HCT116 (cell line): ENCODE data around the gene GRIN3A. TPM values are rescaled to one million over a fixed set of nuclear protein-coding genes. Genes with fewer than 3 reads are reported as not detected.

Experiments used
- ATAC-seq: fragments of 200-7000 bp; cut with Tn5 transposase; 2 replicates; pipeline ENCODE4 v1.9.1; 2020; ENCODE audit warnings: mild to moderate bottlenecking, moderate library complexity
- BruUV-seq: library from RNA; stranded (reverse); fragments of 400-500 nt; replicated peaks from 2 replicates; lab custom pipeline; 2021; lab: Mats Ljungman, UMichigan
- CTCF ChIA-PET: fragments of 300-600 bp; sonication (Branson Sonifier 250); formaldehyde crosslinking; loops from one replicate; lab custom pipeline; 2021; ENCODE audit warnings: antibody characterized with exemption; lab: Charles Lee
- POLR2A ChIA-PET: fragments of 300-600, 350-600 bp; sonication (Branson Sonifier 250); formaldehyde crosslinking; loops from one replicate; lab custom pipeline; 2021; ENCODE audit warnings: antibody characterized with exemption; lab: Charles Lee
- RAD21 ChIA-PET, 2 experiments: fragments of 300-600 bp; sonication (Branson Sonifier 250); formaldehyde crosslinking; loops; one replicate each; lab custom pipeline; 2023; ENCODE audit warnings: low total read pairs in 2 of 2; ENCODE audit not compliant: uncharacterized antibody in 2 of 2, unreplicated experiment in 2 of 2, low non-redundant PET in 1 of 2; lab: Charles Lee
- DNase-seq: peaks from one replicate; pipeline ENCODE4 v3.0.0-alpha.2; 2010; ENCODE audit warnings: low read depth, low spot score
- H2AFZ ChIP-seq: fragments of 200-600 bp; shearing (Covaris generic), sonication (generic); 2 replicates; pipeline ENCODE4 v1.6.1; 2017; ENCODE audit warnings: low read depth, mixed run types, mixed read lengths, antibody characterized with exemption, low read length; ENCODE audit not compliant: poor library complexity, severe bottlenecking
- H3K27ac ChIP-seq: 2 replicates; pipeline ENCODE4 v1.5.1; 2012; ENCODE audit warnings: low read depth, low read length
- H3K27me3 ChIP-seq: fragments of 200-600 bp; sonication (generic); 2 replicates; pipeline ENCODE4 v1.6.1; 2016; ENCODE audit warnings: mixed run types, low read length, mixed read lengths; ENCODE audit not compliant: insufficient read depth
- H3K36me3 ChIP-seq, 2 experiments: fragments of 200-500 bp in 1 of 2; fragments of 200-600 bp in 1 of 2; sonication (Bioruptor generic) in 1 of 2; sonication (generic) in 1 of 2; 2 replicates each; pipeline versions ENCODE4 v1.5.1 to v1.6.1; 2014 to 2016; ENCODE audit warnings: low read length in 2 of 2, inconsistent platforms in 1 of 2, mixed read lengths in 1 of 2, mixed run types in 1 of 2; ENCODE audit not compliant: insufficient read depth in 2 of 2, control insufficient read depth in 1 of 2
- H3K4me1 ChIP-seq, 2 experiments: fragments of 200-600 bp in 1 of 2; sonication (generic) in 1 of 2; 2 replicates each; pipeline versions ENCODE4 v1.5.1 to v1.6.1; 2012 to 2017; ENCODE audit warnings: low read length in 2 of 2, inconsistent platforms in 1 of 2, mild to moderate bottlenecking in 1 of 2, mixed read lengths in 1 of 2, mixed run types in 1 of 2, moderate library complexity in 1 of 2; ENCODE audit not compliant: insufficient read depth in 2 of 2, control insufficient read depth in 1 of 2
- H3K4me2 ChIP-seq: fragments of 200-600 bp; sonication (generic); 2 replicates; pipeline ENCODE4 v1.6.1; 2017; ENCODE audit warnings: mixed run types, low read length, mixed read lengths
- H3K4me3 ChIP-seq, 2 experiments: fragments of 200-600 bp in 1 of 2; sonication (generic) in 1 of 2; replicated peaks in 1 of 2; 2 replicates each; pipeline ENCODE4 v1.5.1; 2011 to 2016; ENCODE audit warnings: low read length in 2 of 2, control low read depth in 1 of 2, low read depth in 1 of 2, mild to moderate bottlenecking in 1 of 2, mixed read lengths in 1 of 2, mixed run types in 1 of 2
- H3K79me2 ChIP-seq: fragments of 200-600 bp; sonication (generic); 2 replicates; pipeline ENCODE4 v1.6.1; 2017; ENCODE audit warnings: mild to moderate bottlenecking, mixed run types, low read length, moderate library complexity, mixed read lengths; ENCODE audit not compliant: insufficient read depth
- H3K9ac ChIP-seq: fragments of 200-600 bp; sonication (generic); 2 replicates; pipeline ENCODE4 v1.6.1; 2016; ENCODE audit warnings: low read length, mixed read lengths
- H3K9me2 ChIP-seq: fragments of 200-600 bp; sonication (generic), shearing (Covaris generic); 2 replicates; pipeline ENCODE4 v1.6.1; 2017; ENCODE audit warnings: mixed run types, mild to moderate bottlenecking, moderate library complexity; ENCODE audit not compliant: insufficient read depth
- H3K9me3 ChIP-seq, 2 experiments: fragments of 200-500 bp in 1 of 2; fragments of 200-600 bp in 1 of 2; sonication (Bioruptor generic) in 1 of 2; sonication (generic) in 1 of 2; 2 replicates each; pipeline ENCODE4 v1.6.1; 2014 to 2017; ENCODE audit warnings: low read length in 2 of 2, mixed read lengths in 2 of 2, inconsistent platforms in 1 of 2, low read depth in 1 of 2, mild to moderate bottlenecking in 1 of 2, mixed run types in 1 of 2, moderate library complexity in 1 of 2; ENCODE audit not compliant: control insufficient read depth in 1 of 2, insufficient read depth in 1 of 2
- H4K20me1 ChIP-seq: fragments of 200-600 bp; sonication (generic), shearing (Covaris generic); 2 replicates; pipeline ENCODE4 v1.6.1; 2017; ENCODE audit warnings: mixed run types, mild to moderate bottlenecking, moderate library complexity; ENCODE audit not compliant: insufficient read depth
- CEBPB ChIP-seq: IDR thresholded peaks from 2 replicates; pipeline ENCODE4 v1.6.1; 2012; ENCODE audit warnings: low read depth
- EZH2phosphoT487 ChIP-seq: fragments of 200-600 bp; IDR thresholded peaks from 2 replicates; pipeline ENCODE4 v1.6.1; 2018; ENCODE audit warnings: antibody characterized with exemption, borderline replicate concordance
- RAD21 ChIP-seq: IDR thresholded peaks from 2 replicates; pipeline ENCODE4 v1.6.1; 2012; ENCODE audit warnings: low read depth, mild to moderate bottlenecking
- SIN3A ChIP-seq: IDR thresholded peaks from 2 replicates; pipeline ENCODE4 v1.6.1; 2012; ENCODE audit warnings: low read depth
- SP1 ChIP-seq: IDR thresholded peaks from 2 replicates; pipeline ENCODE4 v1.6.1; 2012; ENCODE audit warnings: low read depth
- YY1 ChIP-seq: IDR thresholded peaks from 2 replicates; pipeline ENCODE4 v1.6.1; 2011; ENCODE audit warnings: low read length, low read depth, moderate library complexity, mild to moderate bottlenecking; ENCODE audit not compliant: insufficient replicate concordance; ENCODE audit errors: extremely low read depth
- intact Hi-C: fragments of 100-400 bp; cut with micrococcal nuclease; formaldehyde crosslinking; loops from 2 replicates; pipeline ENCODE4 v1.10.0; 2022
- total RNA-seq: library from RNA; stranded (reverse); gene quantifications from one replicate; pipeline ENCODE4 v1.2.1, GENCODE V29; 2021; ENCODE audit not compliant: unreplicated experiment
- TF ChIP-seq, protein P1 (sequence below): IDR thresholded peaks from 2 replicates; pipeline ENCODE4 v1.6.1; 2011; ENCODE audit warnings: mild to moderate bottlenecking, low read length, moderate library complexity; ENCODE audit not compliant: insufficient replicate concordance; ENCODE audit errors: extremely low read depth
- TF ChIP-seq, protein P2 (sequence below): IDR thresholded peaks from 2 replicates; pipeline ENCODE4 v1.6.1; 2012
- TF ChIP-seq, protein P3 (sequence below): IDR thresholded peaks from 2 replicates; pipeline ENCODE4 v1.6.1; 2012; ENCODE audit warnings: low read depth

Gene GRIN3A
- total RNA-seq, 1 experiment from 2014 or later = not detected

DNA sequence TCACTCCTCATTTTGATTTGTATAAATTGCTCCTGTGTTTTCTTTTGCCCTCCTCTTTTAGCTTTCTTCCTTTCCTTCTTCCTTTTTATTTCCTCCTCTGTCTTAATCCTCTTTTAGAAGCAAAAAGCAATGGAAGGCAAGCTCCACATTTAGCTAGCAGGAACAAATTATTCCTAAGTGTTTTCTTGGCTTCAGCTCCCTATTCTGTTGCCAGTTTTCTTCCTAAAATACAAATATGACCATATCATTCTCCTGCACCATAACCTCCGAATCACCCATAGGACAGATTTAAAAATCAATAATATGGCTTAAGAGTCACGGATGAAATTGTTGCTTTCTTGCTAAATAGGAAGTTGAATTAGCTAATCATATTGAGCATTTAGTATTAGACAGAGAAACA lies 49.4 kb downstream of the GRIN3A start:
- H3K4me1 ChIP-seq = no peaks in the 10 kb centered on the region
- BruUV-seq = no TSS peak
- H3K27ac ChIP-seq = no peak overlapping the region
- H3K4me3 ChIP-seq = no peak overlapping the region
- H3K4me2 ChIP-seq = no peak overlapping the region
- H4K20me1 ChIP-seq = no peaks in the 10 kb centered on the region
- no peak overlapping the region for H3K9ac ChIP-seq
- DNase-seq = no peak
- H2AFZ ChIP-seq = no peak overlapping the region
- ChIA-PET CTCF (no interaction called here), POLR2A (no interaction called here), RAD21 (no interaction called here)
- H3K9me2 ChIP-seq = no peaks in the 10 kb centered on the region
- no peaks in the 10 kb centered on the region for H3K79me2 ChIP-seq
- no peaks in the 10 kb centered on the region for H3K9me3 ChIP-seq
- no peaks in the 10 kb centered on the region for H3K36me3 ChIP-seq
- TF ChIP-seq CEBPB (no peak), SIN3A (no peak), EZH2phosphoT487 (no peak), YY1 (no peak), SP1 (no peak), RAD21 (no peak)
- TF ChIP-seq, protein P1, sequence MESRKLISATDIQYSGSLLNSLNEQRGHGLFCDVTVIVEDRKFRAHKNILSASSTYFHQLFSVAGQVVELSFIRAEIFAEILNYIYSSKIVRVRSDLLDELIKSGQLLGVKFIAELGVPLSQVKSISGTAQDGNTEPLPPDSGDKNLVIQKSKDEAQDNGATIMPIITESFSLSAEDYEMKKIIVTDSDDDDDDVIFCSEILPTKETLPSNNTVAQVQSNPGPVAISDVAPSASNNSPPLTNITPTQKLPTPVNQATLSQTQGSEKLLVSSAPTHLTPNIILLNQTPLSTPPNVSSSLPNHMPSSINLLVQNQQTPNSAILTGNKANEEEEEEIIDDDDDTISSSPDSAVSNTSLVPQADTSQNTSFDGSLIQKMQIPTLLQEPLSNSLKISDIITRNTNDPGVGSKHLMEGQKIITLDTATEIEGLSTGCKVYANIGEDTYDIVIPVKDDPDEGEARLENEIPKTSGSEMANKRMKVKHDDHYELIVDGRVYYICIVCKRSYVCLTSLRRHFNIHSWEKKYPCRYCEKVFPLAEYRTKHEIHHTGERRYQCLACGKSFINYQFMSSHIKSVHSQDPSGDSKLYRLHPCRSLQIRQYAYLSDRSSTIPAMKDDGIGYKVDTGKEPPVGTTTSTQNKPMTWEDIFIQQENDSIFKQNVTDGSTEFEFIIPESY = no peak
- TF ChIP-seq, protein P2, sequence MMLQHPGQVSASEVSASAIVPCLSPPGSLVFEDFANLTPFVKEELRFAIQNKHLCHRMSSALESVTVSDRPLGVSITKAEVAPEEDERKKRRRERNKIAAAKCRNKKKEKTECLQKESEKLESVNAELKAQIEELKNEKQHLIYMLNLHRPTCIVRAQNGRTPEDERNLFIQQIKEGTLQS = no peak
- TF ChIP-seq, protein P3, sequence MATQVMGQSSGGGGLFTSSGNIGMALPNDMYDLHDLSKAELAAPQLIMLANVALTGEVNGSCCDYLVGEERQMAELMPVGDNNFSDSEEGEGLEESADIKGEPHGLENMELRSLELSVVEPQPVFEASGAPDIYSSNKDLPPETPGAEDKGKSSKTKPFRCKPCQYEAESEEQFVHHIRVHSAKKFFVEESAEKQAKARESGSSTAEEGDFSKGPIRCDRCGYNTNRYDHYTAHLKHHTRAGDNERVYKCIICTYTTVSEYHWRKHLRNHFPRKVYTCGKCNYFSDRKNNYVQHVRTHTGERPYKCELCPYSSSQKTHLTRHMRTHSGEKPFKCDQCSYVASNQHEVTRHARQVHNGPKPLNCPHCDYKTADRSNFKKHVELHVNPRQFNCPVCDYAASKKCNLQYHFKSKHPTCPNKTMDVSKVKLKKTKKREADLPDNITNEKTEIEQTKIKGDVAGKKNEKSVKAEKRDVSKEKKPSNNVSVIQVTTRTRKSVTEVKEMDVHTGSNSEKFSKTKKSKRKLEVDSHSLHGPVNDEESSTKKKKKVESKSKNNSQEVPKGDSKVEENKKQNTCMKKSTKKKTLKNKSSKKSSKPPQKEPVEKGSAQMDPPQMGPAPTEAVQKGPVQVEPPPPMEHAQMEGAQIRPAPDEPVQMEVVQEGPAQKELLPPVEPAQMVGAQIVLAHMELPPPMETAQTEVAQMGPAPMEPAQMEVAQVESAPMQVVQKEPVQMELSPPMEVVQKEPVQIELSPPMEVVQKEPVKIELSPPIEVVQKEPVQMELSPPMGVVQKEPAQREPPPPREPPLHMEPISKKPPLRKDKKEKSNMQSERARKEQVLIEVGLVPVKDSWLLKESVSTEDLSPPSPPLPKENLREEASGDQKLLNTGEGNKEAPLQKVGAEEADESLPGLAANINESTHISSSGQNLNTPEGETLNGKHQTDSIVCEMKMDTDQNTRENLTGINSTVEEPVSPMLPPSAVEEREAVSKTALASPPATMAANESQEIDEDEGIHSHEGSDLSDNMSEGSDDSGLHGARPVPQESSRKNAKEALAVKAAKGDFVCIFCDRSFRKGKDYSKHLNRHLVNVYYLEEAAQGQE = no peak
- H3K27me3 ChIP-seq = peaks cover 5% of the 10 kb centered on the region; the same call in 1 of the 2 replicates
- intact Hi-C loops = no loop called here
- no peak for ATAC-seq
